ENCODE results near the gene ADAMTSL5. TPM values are rescaled to one million over a fixed set of nuclear protein-coding genes. Genes with fewer than 3 reads are reported as not detected.

ADAMTSL5 gene
- total RNA-seq, 1 donor from 2014 or later: 0.58 TPM

DNA sequence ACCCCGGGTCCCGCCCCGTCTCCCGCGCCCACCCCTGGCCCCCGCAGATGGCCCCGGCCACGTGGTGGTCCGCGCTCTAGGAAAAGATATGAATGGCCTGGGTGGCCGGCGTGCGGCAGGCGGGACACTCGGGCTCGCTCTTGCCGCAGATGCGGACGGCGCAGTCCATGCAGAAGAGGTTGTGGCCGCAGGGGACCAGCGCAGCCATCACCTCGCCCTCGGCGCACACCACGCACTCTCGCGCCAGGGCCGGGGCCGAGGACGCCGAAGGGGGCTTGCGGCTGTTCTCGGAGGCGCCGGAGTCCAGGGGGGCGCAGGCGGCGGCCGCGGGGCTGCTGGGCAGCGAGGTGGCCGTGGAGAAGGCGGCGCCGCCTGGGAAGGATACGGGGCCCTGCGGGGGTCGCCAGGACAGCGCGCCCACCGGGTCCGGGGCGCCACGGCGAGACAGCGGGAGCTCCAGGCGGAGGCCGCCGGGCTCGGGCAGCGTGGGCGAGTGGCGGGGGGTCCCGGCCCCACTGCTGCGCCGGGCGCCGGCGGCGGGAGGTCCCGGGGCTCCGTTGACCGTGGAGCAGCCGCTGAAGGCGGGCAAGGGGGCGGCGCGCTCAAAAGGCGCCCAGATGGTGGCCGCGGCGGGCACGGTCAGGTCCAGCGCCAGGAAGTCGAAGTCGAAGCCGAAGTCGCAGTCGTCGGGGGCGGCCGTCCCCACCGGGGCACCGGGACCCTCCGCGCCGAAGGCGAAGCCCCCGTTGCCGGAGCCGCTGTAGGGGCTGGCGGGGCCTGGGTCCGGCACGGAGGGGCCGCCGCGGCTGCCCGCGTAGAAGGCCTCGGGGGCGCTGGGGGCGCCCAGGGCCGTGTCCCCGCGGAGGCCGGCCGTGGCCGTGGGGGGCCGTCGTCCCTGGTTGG is 42.9 kb upstream of the ADAMTSL5 start:
- Histone ChIP-seq H3K27me3 (ENCODE audit: control insufficient read depth, insufficient read depth, low read length) (no peaks in the 10 kb centered on the region), H3K36me3 (ENCODE audit: control insufficient read depth, insufficient read depth, low read length) (no peaks in the 10 kb centered on the region), H3K4me3 (ENCODE audit: low read depth, low read length) (no peak overlapping the region)
- DNase-seq (ENCODE audit: low read depth): no peak
- no peak for TF ChIP-seq CTCF (IDR thresholded peaks at IDR 0.05; ENCODE audit: insufficient read depth, low read length, poor library complexity, severe bottlenecking)

DNA sequence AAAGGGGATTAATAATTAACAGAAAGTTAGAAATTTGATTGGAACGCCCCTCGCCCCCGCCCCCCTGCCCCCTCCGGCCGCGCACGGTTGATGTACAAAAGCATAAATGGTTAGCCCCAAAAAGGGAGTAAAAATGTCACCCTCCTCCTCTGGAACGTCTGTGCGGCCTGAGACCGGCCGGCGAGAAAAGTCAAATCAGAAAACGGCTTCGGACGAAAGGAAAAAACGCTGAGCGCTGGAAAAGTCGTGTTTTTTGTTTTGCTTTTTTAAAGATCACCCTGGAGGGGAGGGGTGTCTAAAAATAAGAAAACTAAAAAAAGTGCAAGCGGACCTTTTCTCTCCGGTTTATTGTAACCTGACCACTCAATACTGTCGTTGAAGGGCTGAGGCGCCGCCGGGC is 42.1 kb upstream of the ADAMTSL5 start:
- TF ChIP-seq CTCF (IDR thresholded peaks at IDR 0.05; ENCODE audit: insufficient read depth, low read length, poor library complexity, severe bottlenecking): no peak
- no peaks in the 10 kb centered on the region for H3K27me3 ChIP-seq (ENCODE audit: control insufficient read depth, insufficient read depth, low read length)
- H3K36me3 ChIP-seq (ENCODE audit: control insufficient read depth, insufficient read depth, low read length): no peaks in the 10 kb centered on the region
- no peak for DNase-seq (ENCODE audit: low read depth)
- H3K4me3 ChIP-seq (ENCODE audit: low read depth, low read length): no peak overlapping the region

- TF ChIP-seq CTCF (IDR thresholded peaks at IDR 0.05; ENCODE audit: insufficient read depth, low read length, poor library complexity, severe bottlenecking): no peak
- DNase-seq (ENCODE audit: low read depth): no peak
- no peaks in the 10 kb centered on the region for H3K36me3 ChIP-seq (ENCODE audit: control insufficient read depth, insufficient read depth, low read length)
- H3K27me3 ChIP-seq (ENCODE audit: control insufficient read depth, insufficient read depth, low read length): no peaks in the 10 kb centered on the region
- no peak overlapping the region for H3K4me3 ChIP-seq (ENCODE audit: low read depth, low read length)
These were observed 40.6 kb upstream of the ADAMTSL5 start for GRCh38 chr19:1553415-1553814.

GRCh38 chr19:1551068-1552040 is 38.5 kb upstream of the ADAMTSL5 start:
- Histone ChIP-seq H3K4me3 (ENCODE audit: low read depth, low read length) (no peak overlapping the region), H3K36me3 (ENCODE audit: control insufficient read depth, insufficient read depth, low read length) (no peaks in the 10 kb centered on the region), H3K27me3 (ENCODE audit: control insufficient read depth, insufficient read depth, low read length) (no peaks in the 10 kb centered on the region)
- no peak for TF ChIP-seq CTCF (IDR thresholded peaks at IDR 0.05; ENCODE audit: insufficient read depth, low read length, poor library complexity, severe bottlenecking)
- DNase-seq (ENCODE audit: low read depth): no peak

- Histone ChIP-seq H3K27me3 (ENCODE audit: control insufficient read depth, insufficient read depth, low read length) (peaks cover 3% of the 10 kb centered on the region), H3K4me3 (ENCODE audit: low read depth, low read length) (no peak overlapping the region), H3K36me3 (ENCODE audit: control insufficient read depth, insufficient read depth, low read length) (no peaks in the 10 kb centered on the region)
- no peak for TF ChIP-seq CTCF (IDR thresholded peaks at IDR 0.05; ENCODE audit: insufficient read depth, low read length, poor library complexity, severe bottlenecking)
- DNase-seq (ENCODE audit: low read depth): no peak
These were observed 36.6 kb upstream of the ADAMTSL5 start for GRCh38 chr19:1549332-1549945.

Data from kidney epithelial cell (primary cell).